ENCODE results near the gene CEMIP.
A peak's percentile ranks its signal among the peaks of the same experiment; 100 is the strongest.
"Not testable (repeated sequence)": the region's sequence is repeated elsewhere in the genome, so short reads cannot be mapped to it uniquely, and the experiment has no call there.

The CEMIP gene

DNA sequence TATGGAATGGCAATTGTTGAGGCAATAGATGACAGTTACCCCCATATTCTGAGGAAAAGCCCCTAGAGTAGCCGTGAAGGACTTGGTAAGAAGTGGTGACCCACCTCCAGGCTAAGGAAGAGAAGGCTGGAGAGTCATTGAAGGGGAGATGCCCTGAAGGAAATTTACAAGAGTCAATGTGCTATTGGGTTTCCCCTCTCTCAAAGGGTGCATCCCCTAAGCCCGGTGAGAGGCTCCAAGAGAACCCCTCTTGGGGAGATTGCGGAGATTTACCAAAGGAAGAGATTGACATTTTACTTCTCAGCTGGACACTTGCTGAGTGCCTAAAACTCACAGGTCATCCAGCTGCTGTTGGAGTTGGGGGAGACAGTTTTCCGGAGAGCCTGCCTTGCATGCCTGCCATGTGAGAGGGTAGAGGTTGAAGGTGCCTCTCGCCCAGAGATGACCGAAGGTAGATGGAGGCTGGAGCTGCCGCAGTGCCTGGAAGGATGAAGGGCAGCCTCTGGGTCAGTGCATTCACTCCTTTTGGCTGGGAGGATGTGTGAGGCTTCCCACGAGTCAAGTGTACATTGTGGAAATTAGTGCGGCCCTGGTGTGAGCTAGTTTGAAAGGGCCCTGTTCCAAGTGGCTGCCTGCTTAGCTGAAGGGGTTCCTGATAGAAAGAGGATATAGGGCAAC lies 179.8 kb downstream of the CEMIP start:
- DNase-seq: no peak

DNA sequence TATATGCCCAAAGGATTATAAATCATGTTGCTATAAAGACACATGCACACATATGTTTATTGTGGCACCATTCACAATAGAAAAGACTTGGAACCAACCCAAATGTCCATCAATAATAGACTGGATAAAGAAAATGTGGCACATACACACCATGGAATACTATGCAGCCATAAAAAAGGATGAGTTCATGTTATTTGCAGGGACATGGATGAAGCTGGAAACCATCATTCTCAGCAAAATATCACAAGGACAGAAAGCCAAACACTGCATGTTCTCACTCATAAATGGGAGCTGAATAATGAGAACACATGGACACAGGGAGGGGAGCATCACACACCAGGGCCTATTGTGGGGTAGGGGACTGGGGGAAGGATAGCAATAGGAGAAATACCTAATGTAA lies 186.3 kb downstream of the CEMIP start:
- not testable (repeated sequence) for DNase-seq

DNA sequence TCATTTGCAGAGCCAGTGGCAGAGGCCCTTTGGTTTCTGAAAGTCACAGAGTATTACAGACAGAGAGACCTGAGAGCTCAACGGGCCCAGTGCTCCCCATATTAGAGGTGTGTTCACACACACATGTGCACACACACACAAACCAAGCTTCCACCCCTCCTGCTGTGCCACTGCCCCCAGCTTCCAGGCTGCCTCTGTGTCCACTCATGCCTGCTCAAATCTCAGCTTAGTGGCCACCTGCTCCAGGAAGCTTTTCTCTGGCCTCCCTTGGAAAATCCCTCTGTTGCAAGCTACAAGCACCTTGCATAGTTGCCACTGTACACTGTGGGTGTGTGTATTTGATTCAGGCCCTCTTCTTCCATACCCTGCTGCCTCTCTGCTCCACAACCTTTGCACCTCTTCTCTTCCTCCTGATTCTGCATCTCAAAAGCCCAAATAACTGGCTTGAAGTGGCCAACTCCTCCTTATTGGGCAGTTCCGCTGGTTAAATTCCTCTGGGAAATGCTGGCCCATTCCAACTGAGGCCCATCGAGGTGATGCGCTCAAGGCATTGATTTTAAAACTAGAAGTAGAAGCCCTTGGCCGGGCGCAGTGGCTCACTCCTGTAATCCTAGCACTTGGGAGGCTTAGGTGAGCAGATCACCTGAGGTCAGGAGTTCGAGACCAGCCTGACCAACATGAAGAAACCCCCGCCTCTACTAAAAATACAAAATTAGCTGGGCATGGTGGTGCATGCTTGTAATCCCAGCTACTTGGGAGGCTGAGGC lies 187.4 kb downstream of the CEMIP start:
- no peak for DNase-seq

DNA sequence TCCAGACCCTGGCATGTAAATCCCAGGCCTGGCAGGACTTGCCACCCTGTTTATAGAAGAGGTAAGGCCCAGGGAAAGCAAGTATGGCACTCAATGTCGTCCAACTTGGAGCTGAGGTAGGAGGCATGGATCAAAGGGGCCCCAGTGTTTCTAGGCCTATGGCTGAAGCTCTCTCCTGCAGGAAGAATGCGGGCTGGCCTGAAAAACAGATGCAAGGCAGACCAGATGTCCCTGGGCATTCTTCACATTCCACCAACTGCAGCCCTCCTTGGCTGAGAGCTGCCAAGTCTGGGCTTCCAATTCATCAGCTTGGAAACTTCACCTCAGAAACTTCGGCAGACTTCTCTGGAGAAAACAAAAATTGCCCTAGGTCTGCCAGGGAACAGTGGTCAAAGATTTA lies 188.3 kb downstream of the CEMIP start:
- DNase-seq: peak; percentile 57

DNA sequence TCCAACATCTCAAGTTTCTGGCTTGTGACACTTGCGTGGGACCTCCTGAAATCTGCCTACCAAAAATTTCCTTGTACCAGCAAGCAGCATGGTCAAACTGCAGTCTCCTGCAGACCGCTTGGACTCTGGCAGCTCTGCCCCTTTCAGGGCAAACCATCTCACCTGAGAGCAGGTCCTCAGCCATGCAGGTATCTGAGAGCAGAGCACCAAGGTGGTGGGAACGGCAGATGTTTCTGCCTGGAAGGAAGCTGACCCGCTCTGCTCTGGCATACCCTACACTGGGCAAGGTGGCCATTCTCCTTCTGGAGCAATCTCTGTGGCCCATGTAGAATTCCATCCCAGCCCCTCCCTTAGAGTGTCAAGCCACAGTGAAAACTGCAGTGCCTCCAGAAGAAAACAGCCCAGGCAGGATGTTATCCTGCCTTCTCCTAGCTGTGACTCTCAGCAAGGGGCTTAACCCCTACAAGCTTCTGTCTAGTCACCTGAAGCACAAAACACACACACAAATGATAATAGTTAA lies 188.9 kb downstream of the CEMIP start:
- DNase-seq: no peak

DNA sequence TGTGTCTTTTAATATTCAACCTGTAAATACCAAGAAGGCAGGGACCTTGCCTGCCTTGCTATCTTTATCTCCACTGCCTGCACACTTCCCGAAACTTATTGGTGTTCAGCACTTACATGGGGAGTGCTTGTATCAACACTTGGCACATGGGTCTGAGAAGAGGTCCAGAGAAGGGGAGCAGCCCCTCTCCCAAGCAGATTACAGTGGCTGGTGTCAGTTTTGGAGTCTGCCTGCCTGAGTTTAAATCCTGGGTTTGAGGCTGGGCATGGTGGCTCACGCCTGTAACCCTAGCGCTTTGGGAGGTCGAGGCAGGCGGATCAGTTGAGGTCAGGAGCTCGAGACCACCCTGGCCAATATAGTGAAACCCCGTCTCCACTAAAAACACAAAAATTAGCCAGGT lies 190.1 kb downstream of the CEMIP start:
- DNase-seq: no peak

DNA sequence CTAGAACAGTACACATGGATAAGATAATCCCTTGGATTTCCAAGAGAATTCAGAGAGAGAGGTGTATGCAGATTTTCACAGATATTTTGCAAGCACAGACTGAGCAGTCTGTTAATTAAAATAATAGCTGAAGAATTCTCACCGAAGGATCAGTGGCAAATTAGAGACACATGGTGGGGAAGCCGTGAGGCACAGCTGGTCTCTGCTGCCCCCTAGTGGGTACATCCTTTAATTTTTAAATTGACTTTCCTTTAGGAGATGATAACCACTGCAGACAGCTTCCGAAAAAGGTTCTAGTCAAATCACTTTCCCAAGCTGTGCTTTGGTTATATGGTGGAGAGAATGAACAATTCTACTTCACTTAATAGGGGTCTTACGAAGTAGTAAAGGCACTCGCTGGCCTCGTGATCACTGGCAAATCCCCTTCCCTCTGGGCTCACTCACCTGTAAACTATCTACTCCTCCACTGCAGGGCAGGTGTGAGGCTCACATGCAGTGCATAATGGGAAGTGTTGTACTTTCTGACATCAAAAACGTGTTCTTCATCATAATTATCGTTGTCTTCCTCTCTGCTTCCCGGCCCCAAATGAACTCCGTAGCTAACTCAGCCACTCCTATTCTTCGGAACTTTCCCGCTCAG lies 191.0 kb downstream of the CEMIP start:
- peak; percentile 77 for DNase-seq

DNA sequence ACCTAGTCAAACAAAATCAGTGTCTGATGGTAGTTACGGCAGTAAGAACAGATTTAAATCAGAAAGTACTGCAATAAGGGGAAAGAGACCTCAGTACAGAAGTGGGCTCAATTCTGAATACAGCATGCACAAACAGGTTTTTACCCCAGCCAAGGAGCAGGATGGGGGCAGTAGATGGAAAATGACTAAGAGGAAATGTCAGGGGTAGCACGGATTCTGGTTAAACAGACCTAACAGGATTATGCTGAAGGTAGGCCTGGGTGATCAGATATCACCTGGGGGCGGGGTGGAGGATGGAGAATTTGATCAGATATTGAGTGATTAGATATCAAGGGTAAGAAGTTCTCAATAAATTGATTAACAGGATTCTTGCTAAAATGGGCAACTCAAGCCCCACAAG lies 191.5 kb downstream of the CEMIP start:
- DNase-seq: no peak

DNA sequence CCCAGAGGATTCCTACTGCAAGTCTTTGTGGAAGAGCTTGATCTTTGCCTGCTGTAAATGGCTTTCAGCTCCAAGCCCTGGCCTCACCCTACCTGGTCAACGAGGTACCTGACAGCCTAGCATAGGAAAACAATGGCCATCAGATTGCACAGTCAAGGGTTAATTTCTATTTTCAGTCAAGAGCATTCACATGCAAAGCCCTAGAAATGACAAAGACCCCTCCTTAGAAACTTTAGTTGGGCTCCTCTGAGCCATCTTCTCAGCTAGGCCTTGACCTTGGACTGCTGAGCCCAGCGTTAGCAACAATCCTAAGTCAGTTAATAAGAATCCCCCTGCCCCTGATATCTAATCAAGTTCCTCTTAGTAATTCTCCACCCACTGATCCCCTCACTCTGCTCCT lies 192.0 kb downstream of the CEMIP start:
- DNase-seq: no peak

DNA sequence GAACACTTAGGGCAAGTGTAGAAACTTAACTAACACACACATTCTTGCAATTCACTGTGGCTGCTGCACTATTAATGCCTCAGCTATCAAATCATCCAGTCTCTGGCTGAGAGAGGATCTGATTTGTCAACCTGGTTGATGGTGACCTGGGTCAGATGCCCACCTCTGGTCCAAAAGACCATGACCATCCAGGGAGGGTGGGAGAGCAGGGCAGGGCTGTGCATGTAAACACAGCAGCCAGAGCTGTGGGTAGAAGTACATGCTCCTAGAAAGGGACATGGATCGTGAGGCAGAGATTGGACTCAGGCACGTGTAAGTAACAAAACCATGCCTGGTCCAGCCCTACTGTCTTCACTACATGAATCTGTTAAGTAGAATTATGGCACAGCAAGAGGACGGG lies 193.1 kb downstream of the CEMIP start:
- DNase-seq: no peak

DNA sequence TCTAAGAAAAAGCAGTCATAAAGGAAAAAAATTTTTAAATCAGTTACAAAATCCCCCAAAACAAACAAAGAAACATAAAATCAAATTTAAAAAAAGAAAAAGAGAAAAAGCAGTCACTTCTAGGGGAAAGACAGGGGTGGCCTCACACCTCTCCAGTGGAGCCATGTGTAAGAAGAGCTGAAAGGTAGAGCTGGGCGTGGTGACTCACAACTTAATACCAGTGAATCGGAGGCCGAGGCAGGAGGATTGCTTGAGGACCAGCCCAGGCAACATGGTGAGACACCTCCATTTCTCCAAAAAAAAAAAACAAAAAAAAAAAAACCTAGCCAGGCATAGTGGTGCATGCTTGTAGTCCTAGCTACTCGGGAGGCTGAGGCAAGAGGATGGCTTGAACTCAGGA lies 195.7 kb downstream of the CEMIP start:
- no peak for DNase-seq

DNA sequence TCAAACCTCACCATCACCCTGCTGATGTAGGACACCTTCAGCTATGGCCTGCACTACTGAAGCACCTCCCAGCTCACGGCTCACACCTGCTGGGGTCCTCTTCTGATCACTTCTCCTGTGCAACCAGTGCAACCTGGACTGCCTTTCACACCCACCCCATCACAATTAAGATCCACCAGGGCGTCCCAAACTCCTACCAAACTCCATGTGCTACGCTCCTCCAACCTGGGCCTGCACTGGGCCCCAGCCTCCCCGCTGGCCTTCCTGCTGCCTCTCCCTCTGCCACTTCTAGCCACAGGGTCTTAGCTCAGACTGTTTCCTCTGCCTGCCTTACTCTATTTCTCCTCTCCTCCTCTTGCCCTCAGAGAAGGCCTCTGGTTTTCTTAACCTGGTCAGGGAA lies 197.7 kb downstream of the CEMIP start:
- DNase-seq: no peak

DNA sequence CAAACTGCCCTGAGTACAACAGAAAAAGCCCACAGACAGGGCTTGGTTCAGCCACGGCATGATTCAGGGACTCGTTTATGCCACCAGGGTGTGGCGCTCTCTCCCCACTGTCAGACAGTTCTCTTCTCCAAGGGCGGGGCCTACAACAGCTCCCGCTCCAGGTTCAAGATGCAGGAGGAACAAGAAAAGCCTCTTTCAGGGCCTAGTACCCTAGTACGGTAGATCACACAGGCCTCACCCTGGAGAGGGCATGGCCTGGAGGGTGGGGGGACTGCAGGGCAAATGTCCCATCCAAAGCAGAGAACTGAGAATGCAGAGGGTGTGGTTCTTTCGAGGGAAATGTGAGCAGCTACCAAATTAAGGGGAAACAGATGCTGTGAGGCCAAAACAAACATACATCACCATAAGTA lies 198.5 kb downstream of the CEMIP start:
- DNase-seq: peak; percentile 79

DNA sequence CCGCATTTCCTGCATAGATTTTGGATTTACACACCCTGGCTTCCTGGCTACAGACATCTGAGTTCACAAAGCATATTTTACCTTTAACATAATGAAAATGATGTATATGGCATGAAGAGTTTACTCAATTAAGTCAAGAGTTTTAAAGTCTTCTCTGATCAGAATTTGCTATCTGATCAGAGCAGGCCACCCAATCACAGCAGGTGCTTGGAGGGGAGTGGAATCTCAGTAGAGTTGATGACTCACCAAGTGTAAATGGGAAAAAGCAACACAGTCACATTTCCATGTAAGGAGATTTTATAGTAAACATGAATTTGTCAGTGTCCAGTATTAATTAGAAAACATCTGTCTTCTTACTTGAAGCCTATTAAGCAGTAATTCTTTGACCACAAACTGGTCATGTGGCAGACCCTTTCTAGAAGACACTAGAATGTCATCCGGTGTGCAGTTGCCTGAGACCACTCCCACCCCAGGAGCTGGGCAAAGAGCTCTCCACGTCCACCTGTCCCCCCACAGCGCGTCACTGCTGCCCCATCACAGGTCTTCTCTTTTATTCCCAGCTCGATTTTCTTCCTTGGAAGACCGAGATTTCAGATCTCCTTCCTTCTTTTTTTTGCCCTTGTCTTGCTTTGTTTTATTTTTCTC lies 199.6 kb downstream of the CEMIP start:
- no peak for DNase-seq

DNA sequence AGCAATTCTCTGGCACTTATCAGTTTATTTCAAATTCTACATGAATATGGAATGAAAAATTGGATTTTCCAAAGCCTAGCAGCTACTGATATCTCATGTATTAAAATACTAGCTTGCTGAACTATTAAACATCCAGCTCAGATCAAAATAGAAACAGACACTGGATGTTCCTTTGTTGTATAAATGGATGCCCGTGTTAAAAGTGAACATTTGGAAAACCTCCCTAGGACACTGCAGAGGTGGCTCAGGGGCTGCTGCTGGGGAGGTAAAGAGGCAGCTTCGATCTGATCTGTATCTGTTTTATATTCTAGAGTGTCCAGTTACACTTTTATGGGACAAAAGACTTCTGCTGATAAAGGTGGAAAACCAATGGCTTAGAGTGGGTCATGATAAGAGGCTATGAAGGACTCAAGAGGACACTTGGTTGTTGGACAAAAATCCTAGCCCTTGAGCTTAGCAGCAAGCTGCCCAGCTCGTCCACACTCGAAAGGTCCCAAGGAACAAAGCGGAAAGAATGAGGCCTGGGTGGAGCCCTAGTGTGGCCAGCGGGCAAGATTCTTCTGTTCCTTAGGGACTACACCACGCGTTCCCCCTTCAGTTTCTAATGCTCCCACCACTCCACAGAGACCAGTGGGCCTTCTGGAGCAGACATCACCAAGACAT lies 200.5 kb downstream of the CEMIP start:
- DNase-seq: no peak

DNA sequence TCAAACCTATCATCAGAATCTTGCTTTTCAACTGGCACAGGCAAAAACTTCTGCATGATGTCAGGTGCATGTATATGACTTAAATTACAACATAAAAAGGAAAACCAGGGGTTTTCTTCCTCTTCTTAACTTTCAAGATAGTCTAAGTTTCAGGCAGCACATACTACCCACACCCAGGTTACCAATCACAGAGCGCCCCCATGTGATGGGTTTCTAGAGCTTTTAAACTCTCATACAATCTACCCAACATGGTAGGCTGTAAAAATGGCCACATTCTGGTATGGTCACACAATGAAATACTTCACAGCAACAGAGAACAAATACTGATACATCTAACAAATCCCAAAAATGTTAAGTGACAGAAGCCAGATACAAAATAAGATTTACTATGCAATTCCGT lies 203.0 kb downstream of the CEMIP start:
- DNase-seq: no peak

DNA sequence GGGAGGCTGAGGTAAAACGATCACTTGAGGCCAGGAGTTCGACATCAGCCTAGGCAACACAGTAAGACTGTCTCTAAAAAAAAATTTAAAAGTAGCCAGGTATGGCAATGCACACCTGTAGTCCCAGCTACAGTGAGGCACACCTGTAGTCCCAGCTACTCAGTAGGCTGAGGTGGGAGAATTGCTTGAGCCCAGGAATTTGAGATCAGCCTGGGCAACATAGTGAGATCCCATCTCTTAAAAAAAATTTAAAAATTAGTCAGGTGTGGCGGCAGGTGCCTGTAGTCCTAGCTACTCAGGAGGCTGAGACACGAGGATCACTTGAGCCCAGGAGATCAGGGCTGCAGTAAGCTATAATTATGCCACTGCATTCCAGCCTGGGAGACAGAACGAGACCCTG lies 203.7 kb downstream of the CEMIP start:
- DNase-seq: no peak

DNA sequence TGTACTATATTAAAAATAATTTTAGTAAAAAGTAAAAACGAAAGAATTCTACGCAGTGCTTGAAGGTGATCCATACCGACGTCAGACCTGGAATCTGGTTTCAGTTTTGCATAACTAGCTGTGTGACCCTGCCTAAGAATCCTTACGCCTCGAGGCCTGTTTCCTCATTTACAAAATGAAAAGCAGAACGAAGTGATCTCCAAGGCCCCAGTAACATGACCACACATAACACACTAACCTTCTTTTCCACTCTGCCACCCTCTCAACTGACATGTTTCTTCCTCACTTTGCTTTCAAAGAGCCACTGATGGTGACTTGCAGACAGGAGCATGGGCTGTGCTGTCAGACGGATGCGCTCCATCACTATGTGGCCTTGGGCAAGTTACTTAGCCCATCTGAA lies 205.7 kb downstream of the CEMIP start:
- DNase-seq: no peak

DNA sequence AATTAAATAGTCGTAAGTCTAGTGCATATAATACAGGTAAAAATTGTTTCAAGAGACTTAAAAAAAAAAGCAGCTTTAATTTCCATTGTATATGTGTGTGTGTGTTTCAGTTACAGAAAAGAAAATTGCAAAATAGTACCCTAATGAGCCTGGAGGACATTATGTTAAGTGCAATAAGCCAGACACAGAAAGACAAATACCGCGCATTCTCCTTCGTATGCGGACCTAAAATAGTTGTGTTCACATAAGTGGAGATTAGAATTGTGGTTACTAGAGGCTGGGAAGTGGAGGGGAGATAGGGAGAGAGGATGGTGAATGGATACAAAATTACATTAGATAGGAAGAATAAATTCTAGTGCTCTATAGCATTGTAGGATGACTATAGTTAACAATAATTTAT lies 206.8 kb downstream of the CEMIP start:
- DNase-seq: no peak

DNA sequence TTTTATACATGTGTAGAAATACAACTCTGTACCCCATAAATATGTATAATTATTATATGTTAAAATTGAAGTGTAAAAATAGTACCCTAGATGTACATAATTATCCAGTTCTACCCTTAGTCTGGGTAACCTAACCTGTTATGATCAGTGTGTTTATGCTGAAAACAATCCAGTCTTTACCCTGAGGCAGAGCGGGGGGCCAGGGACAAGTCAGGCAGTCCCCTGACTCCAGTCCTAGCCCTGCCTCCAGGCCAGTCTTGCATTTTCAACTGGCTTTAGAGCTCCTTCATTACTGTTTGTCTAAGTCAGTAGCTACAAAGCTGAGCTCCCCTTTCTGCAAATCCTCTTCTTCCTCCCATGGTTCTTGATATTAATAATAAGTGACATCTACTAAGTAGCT lies 207.3 kb downstream of the CEMIP start:
- DNase-seq: no peak

DNA sequence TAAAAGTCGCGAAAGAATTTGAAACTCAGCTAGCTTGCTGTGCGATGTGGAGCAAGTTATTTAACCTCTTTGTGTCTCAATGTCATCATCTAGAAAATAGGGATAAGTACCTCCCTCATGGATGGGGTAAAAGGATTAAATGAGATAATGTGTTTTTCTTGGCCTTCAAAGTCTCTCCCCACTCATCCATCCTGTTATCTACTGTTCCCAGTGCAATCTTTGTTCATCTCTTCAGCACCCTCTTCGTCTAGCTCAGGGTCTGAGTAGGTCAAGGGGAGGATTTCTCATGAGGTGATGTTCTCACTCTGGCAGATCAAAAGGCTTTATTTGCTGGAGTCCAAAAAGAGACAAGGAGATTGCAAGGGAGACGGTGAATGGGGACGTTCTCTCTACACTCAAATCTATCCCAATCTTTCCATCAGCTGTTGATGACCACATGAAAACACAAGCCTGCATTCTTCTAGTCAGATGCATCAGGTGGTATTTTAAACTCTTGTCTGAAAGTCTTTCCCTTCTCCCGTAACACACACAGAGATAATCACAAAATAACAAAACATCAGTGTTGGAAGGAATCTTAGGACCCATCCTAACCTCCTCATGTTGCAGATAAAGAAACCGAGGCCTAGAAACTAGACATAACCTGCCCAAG lies 209.1 kb downstream of the CEMIP start:
- no peak for DNase-seq

DNA sequence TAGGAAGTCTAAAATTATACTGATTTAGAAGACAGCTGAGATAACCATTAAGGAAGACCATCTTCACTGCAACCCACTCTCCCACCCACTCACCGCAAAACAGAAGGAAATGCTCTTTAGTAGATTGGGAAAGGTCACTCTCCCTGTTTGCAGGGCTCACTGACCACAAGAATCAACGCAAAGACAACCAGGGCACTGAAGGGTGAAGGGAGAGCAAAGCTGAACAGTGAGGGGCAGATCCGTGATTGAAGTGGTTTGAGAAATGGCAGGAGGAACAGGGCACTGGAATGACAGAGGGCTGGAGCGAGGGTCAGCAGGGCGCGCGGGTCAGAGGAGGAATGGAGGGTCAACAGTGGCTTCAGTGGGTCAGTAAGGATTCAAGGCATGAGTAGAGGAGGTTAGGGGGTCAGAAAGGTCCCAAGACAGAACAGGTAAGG lies 209.9 kb downstream of the CEMIP start:
- no peak for DNase-seq
